Fibroblast of villous mesenchyme (primary cell): Measurements from ENCODE around the gene RPA1. TPM values are rescaled to one million over a fixed set of nuclear protein-coding genes. Genes with fewer than 3 reads are reported as not detected.

ENCODE experiments used
- DNase-seq: peaks from one replicate; pipeline ENCODE4 v3.0.0-alpha.2; 2010; ENCODE audit warnings: low read depth
- H3K4me3 ChIP-seq: 2 replicates; pipeline ENCODE4 v1.5.1; 2011; ENCODE audit warnings: low read depth, mild to moderate bottlenecking, low read length
- total RNA-seq: library from RNA; depleted of rRNA; stranded (reverse); fragments of >200 nt; gene quantifications from 2 replicates; pipeline ENCODE4 v1.2.3, GENCODE V29; 2012
- TF ChIP-seq, protein P1 (sequence below): IDR thresholded peaks from 2 replicates; pipeline ENCODE4 v1.5.1; 2012; ENCODE audit warnings: low read depth, mild to moderate bottlenecking, low read length; ENCODE audit not compliant: insufficient read depth

The RPA1 gene
- total RNA-seq, 1 donor = 13.4 TPM

GRCh38 chr17:1942066-1942365 lies 112.2 kb downstream of the RPA1 start:
- DNase-seq = no peak
- H3K4me3 ChIP-seq = no peak overlapping the region
- TF ChIP-seq, protein P1, sequence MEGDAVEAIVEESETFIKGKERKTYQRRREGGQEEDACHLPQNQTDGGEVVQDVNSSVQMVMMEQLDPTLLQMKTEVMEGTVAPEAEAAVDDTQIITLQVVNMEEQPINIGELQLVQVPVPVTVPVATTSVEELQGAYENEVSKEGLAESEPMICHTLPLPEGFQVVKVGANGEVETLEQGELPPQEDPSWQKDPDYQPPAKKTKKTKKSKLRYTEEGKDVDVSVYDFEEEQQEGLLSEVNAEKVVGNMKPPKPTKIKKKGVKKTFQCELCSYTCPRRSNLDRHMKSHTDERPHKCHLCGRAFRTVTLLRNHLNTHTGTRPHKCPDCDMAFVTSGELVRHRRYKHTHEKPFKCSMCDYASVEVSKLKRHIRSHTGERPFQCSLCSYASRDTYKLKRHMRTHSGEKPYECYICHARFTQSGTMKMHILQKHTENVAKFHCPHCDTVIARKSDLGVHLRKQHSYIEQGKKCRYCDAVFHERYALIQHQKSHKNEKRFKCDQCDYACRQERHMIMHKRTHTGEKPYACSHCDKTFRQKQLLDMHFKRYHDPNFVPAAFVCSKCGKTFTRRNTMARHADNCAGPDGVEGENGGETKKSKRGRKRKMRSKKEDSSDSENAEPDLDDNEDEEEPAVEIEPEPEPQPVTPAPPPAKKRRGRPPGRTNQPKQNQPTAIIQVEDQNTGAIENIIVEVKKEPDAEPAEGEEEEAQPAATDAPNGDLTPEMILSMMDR = no peak

GRCh38 chr17:1942666-1943435 lies 113.0 kb downstream of the RPA1 start:
- TF ChIP-seq, protein P1 = no peak
- no peak for DNase-seq
- no peak overlapping the region for H3K4me3 ChIP-seq

DNA sequence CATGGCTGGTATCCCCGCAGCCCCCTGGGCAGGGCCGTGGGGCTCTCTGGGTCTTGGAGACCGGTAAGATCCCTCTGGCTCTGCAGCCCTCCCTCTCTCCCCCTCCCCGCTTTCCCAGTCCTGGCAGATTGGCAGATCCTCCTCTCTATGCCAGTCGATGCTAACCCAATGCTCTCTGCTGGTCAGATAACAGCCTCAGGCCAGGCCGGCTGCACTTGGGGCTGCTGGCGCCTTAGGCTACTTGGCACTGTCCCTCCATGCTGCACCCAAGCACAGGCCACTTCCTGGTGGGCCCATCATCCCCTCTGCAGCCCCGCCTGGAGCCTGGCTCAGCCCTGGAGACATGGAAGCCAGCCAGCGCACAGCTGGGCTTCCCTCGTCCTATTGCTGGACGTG lies 113.6 kb downstream of the RPA1 start:
- TF ChIP-seq, protein P1 = no peak
- DNase-seq = no peak
- no peak overlapping the region for H3K4me3 ChIP-seq

DNA sequence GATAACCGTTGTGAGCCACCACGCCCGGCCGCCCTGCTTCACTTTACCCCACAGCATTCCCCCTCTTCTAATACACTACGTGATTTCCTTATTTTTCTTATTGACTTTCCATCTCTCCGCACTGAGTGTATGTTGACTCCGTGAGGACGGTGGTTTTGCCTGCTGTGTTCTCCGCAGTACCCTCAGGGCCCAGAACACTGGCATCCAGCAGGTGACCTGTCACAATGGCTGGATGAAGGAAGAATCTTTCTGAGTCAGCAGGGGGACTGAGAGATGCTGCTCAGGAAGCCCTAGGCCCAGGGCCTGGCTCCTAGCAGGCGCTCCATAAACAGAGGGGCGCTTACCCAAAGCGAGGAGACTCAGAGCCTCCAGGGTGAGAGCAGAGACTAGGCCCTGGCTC lies 115.8 kb downstream of the RPA1 start:
- H3K4me3 ChIP-seq = no peak overlapping the region
- DNase-seq = no peak
- TF ChIP-seq, protein P1 = no peak

GRCh38 chr17:1946021-1946932 lies 116.5 kb downstream of the RPA1 start:
- TF ChIP-seq, protein P1 = no peak
- DNase-seq = no peak
- H3K4me3 ChIP-seq = no peak overlapping the region

- DNase-seq = no peak
- H3K4me3 ChIP-seq = no peak overlapping the region
- TF ChIP-seq, protein P1 = no peak
Observed at GRCh38 chr17:1947229-1947742, 117.5 kb downstream of the RPA1 start.
